Stimulated activated CD4-positive, alpha-beta T cell treated with anti-CD3 and anti-CD28 coated beads, Interleukin-4, amount 100 ng/mL, for 4 hours (primary cell): ENCODE data around the gene TXNRD2.

Source experiments
- DNase-seq, 2 experiments: peaks; one replicate each; pipeline ENCODE4 v3.0.0-alpha.2; 2020

Gene TXNRD2

DNA sequence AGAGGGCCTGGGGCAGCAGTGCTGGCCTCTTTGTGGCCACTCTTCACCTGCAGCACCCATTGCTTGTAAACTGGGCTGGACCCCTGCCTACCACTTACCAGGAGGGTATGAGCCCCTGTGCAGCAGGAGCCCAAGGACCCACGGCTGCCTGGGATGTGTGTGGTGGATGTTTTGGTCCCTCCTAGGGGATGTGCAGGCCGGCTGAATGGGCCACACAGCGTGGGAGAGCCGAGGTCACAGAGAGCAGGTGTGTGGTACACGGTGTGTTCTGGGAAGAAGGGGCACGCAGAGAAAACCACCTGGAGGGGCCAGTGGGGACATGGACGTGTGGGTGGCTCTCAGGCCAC lies 67.7 kb downstream of the TXNRD2 start:
- no peak for DNase-seq

DNA sequence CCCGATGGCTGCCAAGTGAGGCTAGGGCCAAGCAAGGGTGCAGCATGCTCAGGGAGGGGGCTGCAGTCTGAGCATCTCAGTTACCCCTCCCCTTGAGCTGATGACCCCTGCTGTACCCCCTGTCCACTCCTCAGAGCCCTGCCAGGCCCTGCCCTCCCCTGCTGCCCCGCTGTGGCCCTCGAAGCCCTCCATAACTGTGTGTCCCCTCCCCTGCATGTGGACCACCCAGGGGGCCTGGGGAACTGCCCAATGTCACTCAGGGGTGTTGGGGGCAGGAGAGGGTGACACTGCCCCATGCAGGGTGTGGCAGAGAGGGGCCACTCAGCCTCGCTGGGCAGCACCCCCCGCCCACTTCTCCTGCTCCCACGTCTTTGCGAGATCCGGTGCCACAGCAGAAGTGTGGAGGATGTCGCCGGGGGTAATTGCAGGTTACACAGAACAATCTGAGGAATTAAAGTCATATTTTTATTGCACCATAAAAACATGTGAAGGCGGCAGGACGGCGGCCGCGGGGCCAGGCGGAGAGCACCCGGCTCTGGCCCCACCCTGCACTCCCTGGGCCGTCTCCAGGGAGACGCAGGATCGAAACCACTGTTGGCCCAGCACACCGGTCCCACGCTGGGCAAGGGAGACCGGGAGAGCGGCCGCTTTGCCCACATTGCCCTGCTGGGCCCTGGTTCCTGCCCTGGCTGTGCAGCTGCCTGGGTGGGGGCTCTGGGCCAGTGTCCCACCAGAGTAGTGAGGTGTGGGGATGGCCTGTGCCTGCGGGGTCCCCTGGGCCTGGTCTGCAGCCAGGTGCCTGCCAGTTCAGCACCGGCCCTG lies 68.3 kb downstream of the TXNRD2 start:
- no peak for DNase-seq

DNA sequence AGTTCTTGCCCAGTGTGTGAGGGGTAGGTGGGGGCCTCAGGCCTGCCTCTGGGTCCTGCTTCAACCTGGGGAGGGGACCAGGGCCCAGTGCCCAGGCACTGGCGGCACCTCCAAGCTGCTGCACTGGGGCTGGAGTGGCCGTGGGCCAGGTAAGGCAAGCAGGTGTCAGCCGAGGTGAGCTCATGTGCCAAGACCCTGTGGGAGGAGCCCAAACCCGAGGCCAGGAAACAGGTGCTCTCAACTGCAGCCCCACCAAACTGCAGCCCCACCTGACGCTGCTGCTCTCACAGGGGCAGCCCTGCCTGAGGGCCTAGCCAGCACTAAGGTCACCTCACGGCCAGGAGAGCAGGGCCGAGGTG lies 68.9 kb downstream of the TXNRD2 start:
- no peak for DNase-seq

DNA sequence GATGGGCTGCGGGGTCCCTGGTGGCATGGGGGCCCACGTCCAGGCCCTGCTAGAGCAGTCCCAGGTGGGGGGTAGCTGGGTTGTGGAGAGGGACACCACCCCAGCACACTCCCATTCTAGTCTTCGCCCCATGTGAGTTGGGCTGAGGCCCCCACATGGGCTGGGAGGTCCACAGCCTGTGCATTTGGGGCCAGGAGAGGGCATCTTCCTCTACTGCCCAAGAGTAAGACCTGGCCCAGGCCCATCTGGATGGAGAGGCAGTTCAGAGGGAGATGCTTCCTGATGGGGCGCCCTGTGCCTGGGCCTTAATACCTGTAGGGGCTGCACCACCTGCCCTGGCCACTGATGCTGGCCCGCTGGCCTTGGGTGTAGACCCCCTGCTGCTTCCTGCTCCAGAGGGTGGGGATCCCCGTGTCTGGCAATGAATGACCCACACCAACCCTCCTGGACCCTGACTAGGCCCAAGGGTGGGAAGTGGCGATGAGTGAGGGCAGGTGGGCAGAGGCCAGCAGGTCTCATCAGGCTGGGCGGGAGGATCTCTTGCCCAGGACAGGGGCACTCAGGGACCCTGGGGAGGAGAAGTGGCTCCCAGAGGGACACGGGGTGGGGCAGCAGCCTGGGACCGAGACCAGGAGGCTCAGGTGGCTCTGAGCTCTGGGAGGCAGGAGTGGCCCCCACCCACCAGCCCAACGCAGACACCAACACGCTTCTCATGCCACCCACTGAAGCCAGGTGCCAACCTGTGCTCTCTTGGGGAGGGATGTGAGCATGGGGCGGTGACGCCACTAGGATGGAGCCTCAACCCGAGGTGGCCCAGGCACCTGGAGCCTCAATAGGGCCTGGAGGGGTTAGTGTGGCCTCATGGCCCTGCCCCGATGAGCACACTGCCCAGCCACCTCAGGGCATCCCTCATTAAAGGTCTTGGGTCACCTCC lies 69.5 kb downstream of the TXNRD2 start:
- no peak for DNase-seq

DNA sequence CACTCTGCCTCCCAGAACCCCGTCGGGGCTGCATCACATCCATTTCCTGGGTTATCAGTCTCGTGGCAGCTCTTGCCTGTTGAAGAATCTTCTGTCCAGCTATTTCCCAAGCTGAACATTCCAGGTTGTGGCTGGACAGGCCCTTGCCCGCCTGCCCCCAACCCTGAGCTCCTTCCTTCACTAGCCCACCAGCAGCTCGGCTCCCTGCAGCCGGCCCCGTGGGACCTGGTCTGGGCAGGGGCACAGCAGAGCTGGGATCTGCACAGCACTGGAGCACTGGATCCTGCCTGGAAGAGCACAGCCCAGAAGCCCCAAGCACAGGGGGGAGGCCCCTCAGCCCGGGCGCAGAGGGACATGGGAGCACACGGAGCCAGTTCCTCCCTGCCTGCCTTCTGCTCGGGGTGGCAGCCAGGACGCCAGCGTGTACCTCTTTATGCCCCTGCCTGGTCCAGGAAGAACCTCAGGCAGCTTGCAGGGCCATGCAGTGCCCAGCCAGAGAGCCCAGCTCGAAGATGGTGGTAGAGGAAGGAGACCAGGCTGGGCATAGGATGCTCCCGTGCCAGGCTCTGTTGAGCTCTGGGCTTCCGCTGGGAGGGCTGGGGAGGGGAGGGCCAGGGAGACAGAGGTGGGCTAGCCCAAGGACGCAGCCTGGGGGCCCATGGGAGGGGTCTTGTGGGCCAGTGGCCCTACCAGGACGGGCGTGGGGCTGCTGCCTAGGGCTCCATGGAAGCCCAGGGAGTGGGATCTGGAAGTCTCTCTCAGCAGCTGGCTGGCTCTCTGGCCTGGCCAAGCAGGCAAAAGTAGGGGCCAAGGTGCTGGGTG lies 70.4 kb downstream of the TXNRD2 start:
- DNase-seq = no peak

GRCh38 chr22:19870153-19871022 lies 71.2 kb downstream of the TXNRD2 start:
- DNase-seq = no peak

GRCh38 chr22:19869497-19870152 lies 72.0 kb downstream of the TXNRD2 start:
- DNase-seq = no peak

- DNase-seq = no peak
Observed at GRCh38 chr22:19868773-19869471, 72.7 kb downstream of the TXNRD2 start.

- no peak for DNase-seq
Observed at GRCh38 chr22:19868333-19868732, 73.3 kb downstream of the TXNRD2 start.

DNA sequence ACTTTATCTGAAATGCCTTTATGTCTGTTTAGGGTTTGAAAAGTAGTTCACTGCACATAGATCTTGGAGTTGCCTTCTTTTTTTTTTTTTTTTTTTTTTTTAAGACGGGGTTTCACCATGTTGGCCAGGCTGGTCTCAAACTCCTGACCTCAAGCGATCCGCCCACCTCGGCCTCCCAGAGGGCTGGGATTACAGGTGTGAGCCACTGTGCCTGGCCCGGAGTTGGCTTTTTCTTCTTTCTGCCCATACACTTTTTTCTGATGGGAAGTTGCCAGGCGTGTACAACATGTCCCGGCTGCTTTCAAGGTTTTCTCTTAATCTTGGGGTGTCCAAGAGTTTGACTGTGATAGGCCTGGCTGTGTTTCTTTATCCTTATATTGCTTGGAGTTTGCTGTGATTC lies 74.0 kb downstream of the TXNRD2 start:
- DNase-seq = no peak

DNA sequence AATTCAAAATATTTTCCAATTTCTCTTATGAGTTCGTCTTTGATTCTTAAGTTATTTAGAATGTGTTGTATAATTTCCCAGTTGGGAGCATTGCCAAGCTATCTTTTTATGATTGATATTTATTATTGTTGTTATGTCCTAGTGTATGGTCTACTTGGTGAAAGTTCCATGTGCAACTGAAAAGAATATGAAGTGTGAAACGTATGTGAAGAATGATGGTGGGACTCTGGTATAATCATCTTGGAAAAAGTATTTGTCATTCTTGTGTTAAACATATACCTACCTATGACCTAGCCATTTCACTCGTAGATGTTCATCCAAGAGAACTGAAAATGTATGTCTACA lies 75.0 kb downstream of the TXNRD2 start:
- no peak for DNase-seq

DNA sequence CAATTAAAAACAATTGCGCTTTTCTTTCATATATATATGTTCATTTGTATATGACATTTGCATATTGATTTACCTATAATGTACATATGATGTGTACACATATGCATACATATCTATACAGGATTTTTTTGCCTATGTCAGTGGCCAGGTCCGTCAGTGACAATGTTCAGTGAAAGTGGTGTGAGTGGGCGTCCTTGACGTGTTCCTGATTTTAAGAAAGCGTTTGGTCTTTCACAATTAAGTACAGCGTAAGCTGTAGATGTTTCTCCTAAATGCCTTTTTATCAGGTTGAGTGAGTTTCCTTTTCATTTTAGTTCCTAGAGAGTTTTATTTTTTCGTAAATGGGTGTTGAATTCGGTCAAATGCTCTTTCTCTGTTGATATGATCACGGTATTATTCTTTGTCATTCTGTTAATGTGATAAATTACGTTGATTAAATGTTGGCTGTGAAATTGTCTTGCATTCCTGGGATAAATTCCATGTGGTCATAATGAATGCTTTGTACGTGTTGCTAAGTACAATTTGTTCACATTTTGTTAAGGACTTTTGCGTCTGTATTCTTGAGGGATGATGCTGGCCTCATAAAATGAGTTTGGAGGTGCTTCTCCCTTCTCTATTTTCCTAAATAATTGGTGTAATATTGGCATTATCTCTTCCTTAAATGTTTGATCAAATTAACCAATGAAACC lies 76.3 kb downstream of the TXNRD2 start:
- DNase-seq = no peak

GRCh38 chr22:19864538-19865106 lies 77.0 kb downstream of the TXNRD2 start:
- no peak for DNase-seq

DNA sequence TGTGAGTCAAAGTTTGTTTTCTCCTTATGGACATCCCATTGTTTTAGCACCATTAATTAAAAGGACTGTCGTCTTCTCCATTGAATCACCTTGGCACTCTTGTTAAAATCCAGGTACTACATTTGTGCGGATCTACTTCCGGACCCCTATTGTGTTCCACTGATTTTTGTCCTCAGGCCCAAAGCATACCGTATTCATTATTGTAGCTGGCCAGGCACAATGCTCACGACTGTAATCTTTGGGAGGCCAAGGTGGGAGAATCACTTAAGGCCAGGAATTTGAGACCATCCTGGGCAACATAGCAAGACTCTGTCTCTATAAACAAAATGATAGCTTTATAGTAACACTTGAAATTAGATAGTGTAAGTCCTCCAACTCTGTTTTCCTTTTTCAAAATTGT lies 78.0 kb downstream of the TXNRD2 start:
- DNase-seq = no peak

DNA sequence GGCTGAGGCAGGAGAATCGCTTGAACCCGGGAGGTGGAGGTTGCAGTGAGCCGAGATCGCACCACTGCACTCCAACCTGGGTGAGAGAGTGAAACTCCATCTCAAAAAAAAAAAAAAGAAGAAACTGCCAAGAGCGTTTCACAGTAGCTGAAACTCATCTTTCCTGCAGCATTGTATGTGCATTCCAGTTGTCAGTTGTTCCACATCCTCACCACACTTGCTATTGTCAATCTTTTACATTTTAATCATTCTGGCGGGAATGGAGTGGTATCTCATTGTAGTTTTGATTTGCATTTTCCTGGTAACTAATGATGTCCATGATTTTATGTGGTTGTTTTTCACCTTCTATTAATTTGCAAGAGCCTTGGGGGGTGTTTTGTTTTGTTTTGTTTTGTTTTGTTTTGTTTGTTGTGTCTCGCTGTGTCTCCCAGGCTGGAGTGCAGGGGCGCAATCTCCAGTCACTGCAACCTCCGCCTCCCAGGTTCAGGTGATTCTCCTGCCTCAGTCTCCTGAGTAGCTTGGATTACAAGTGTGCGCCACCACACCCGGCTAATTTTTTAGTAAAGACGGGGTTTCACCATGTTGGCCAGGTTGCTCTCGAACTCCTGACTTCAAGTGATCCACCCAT lies 78.9 kb downstream of the TXNRD2 start:
- DNase-seq = no peak

- no peak for DNase-seq
Observed at GRCh38 chr22:19859861-19860510, 81.6 kb downstream of the TXNRD2 start.

- DNase-seq = no peak
Observed at GRCh38 chr22:19857382-19857781, 84.2 kb downstream of the TXNRD2 start.

- DNase-seq = peak; percentile 50 to 54
Observed at GRCh38 chr22:19855504-19856409, 85.9 kb downstream of the TXNRD2 start.
